ENCODE measurements around the gene NOL4. TPM values are rescaled to one million over a fixed set of nuclear protein-coding genes. Genes with fewer than 3 reads are reported as not detected.
"Not testable (repeated sequence)": the region's sequence is repeated elsewhere in the genome, so short reads cannot be mapped to it uniquely, and the experiment has no call there.

Gene NOL4
- total RNA-seq, 1 donor from 2014 or later, result 5.7 TPM

- no peak for DNase-seq (ENCODE audit: low spot score, unreplicated experiment)
- no peak for TF ChIP-seq CTCF (IDR thresholded peaks at IDR 0.05; ENCODE audit: unreplicated experiment)
- Mint-ChIP-seq H3K4me1 (ENCODE audit: low read depth) (no peaks in the 10 kb centered on the region), H3K27me3 (no peaks in the 10 kb centered on the region), H3K9me3 (ENCODE audit: low read depth) (peaks cover 7% of the 10 kb centered on the region), H3K27ac (no peak overlapping the region), H3K36me3 (ENCODE audit: insufficient read depth) (no peaks in the 10 kb centered on the region), H3K4me3 (ENCODE audit: low read depth) (no peak overlapping the region)
These were observed 24.0 kb upstream of the NOL4 start for GRCh38 chr18:34248727-34249126.

- H3K36me3 Mint-ChIP-seq (ENCODE audit: insufficient read depth), result no peaks in the 10 kb centered on the region
- peaks cover 3% of the 10 kb centered on the region for H3K4me1 Mint-ChIP-seq (ENCODE audit: low read depth)
- H3K27ac Mint-ChIP-seq, result no peak overlapping the region
- no peak for TF ChIP-seq CTCF (IDR thresholded peaks at IDR 0.05; ENCODE audit: unreplicated experiment)
- peaks cover 6% of the 10 kb centered on the region for H3K9me3 Mint-ChIP-seq (ENCODE audit: low read depth)
- H3K4me3 Mint-ChIP-seq (ENCODE audit: low read depth), result no peak overlapping the region
- DNase-seq (ENCODE audit: low spot score, unreplicated experiment), result no peak
- no peaks in the 10 kb centered on the region for H3K27me3 Mint-ChIP-seq
These were observed 18.0 kb upstream of the NOL4 start for GRCh38 chr18:34242739-34243138.

- DNase-seq (ENCODE audit: low spot score, unreplicated experiment); H3K27me3 Mint-ChIP-seq; H3K36me3 Mint-ChIP-seq (ENCODE audit: insufficient read depth); H3K4me1 Mint-ChIP-seq (ENCODE audit: low read depth); H3K9me3 Mint-ChIP-seq (ENCODE audit: low read depth); H3K4me3 Mint-ChIP-seq (ENCODE audit: low read depth); H3K27ac Mint-ChIP-seq: not testable (repeated sequence)
These were observed 9.2 kb upstream of the NOL4 start for GRCh38 chr18:34233781-34234388.

- no peak for DNase-seq (ENCODE audit: low spot score, unreplicated experiment)
- H3K9me3 Mint-ChIP-seq (ENCODE audit: low read depth), result no peaks in the 10 kb centered on the region
- H3K27me3 Mint-ChIP-seq, result peaks cover 38% of the 10 kb centered on the region
- peak overlapping the region; percentile 78 for H3K4me3 Mint-ChIP-seq (ENCODE audit: low read depth)
- no peaks in the 10 kb centered on the region for H3K36me3 Mint-ChIP-seq (ENCODE audit: insufficient read depth)
- TF ChIP-seq CTCF (IDR thresholded peaks at IDR 0.05; ENCODE audit: unreplicated experiment), result no peak
- no peak overlapping the region for H3K27ac Mint-ChIP-seq
- peaks cover 25% of the 10 kb centered on the region for H3K4me1 Mint-ChIP-seq (ENCODE audit: low read depth)
These were observed 473 bp upstream of the NOL4 start for GRCh38 chr18:34225218-34225553.

- H3K27me3 Mint-ChIP-seq, result peaks cover 47% of the 10 kb centered on the region
These were observed 755 bp downstream of the NOL4 start for GRCh38 chr18:34223893-34224422.

More at GRCh38 chr18:34223893-34224422, 755 bp downstream of the NOL4 start:
- Mint-ChIP-seq H3K9me3 (ENCODE audit: low read depth) (no peaks in the 10 kb centered on the region), H3K4me3 (ENCODE audit: low read depth) (peak overlapping the region; percentile 78), H3K4me1 (ENCODE audit: low read depth) (peaks cover 25% of the 10 kb centered on the region), H3K27ac (no peak overlapping the region), H3K36me3 (ENCODE audit: insufficient read depth) (no peaks in the 10 kb centered on the region)
- TF ChIP-seq CTCF (IDR thresholded peaks at IDR 0.05; ENCODE audit: unreplicated experiment), result no peak
- DNase-seq (ENCODE audit: low spot score, unreplicated experiment), result no peak

All from progenitor cell of endocrine pancreas (in vitro differentiated cells).